T-helper 1 cell treated with Interleukin-12 subunit alpha and Interleukin-12 subunit beta and Interleukin-4 antibody, amounts not matched to agents 30 μg/mL and 1 μg/mL, for 36 hours (primary cell): Measurements from ENCODE around the gene SSBP3.

Experiments used
- H3K27ac Mint-ChIP-seq: one replicate; pipeline ENCODE4 v1.8.0; 2021; ENCODE audit warnings: mild to moderate bottlenecking, mixed read lengths
- H3K27me3 Mint-ChIP-seq: one replicate; pipeline ENCODE4 v1.8.0; 2021; ENCODE audit warnings: low read depth, mixed read lengths
- H3K36me3 Mint-ChIP-seq: one replicate; pipeline ENCODE4 v1.8.0; 2021; ENCODE audit warnings: low read depth, mixed read lengths
- H3K4me1 Mint-ChIP-seq: one replicate; pipeline ENCODE4 v1.8.0; 2021; ENCODE audit warnings: low read depth, mixed read lengths
- H3K4me3 Mint-ChIP-seq: one replicate; pipeline ENCODE4 v1.8.0; 2021; ENCODE audit warnings: mild to moderate bottlenecking, moderate library complexity, mixed read lengths
- H3K9me3 Mint-ChIP-seq: one replicate; pipeline ENCODE4 v1.8.0; 2021; ENCODE audit warnings: mixed read lengths

The SSBP3 gene

DNA sequence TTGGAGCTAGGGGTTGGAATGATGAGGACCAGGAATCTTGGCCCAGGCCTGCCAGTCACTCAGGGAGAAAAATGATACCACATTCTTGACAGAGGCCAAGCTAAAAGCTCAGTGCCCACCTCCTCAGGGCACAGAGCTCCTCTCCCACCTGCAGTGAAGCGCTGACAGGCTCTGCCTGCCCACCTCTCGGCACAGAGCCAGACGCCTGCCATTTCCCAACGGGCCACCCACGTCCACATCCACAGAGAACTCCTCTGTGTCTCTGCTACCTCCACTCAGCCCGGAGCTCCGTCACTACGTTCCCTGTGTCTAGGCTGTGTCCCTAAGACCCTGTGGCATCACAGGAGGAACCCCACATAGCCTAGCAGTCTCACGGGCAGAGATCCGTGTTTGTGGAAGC, 145.4 kb downstream of the SSBP3 start:
- Mint-ChIP-seq H3K4me1 (peaks cover 26% of the 10 kb centered on the region), H3K9me3 (no peaks in the 10 kb centered on the region), H3K36me3 (peaks cover 23% of the 10 kb centered on the region), H3K4me3 (no peak overlapping the region), H3K27ac (no peak overlapping the region), H3K27me3 (no peaks in the 10 kb centered on the region)

DNA sequence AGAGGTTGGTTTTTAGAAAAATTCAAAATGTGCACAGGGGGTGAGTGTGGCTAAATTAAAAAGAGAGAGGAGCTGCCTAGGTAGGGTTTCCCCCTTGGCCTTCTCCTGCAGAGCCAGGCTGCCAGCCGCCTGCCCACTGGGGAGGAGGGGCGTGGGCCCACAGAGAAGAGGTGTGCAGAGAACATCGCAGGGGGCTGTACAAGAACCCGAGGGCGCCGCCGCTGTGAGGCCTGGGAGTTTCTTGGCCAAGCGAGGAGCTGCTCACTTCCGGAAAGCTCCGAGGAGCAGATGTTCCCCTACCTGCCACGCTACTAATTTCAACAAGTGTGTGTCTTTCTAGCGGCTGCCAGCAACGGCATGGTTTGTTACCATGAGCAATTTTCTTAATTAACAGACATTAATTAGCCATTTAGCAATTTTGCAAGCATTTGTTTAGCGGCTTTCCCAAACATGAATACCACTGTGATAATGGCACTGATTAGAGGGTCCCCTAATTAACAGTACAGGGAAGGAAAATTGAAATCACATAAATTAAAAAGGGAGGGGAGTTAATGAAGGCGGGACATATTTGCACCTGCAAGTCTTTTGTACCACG, 146.6 kb downstream of the SSBP3 start:
- no peak overlapping the region for H3K27ac Mint-ChIP-seq
- H3K36me3 Mint-ChIP-seq = peaks cover 20% of the 10 kb centered on the region
- H3K4me1 Mint-ChIP-seq = peaks cover 22% of the 10 kb centered on the region
- H3K9me3 Mint-ChIP-seq = no peaks in the 10 kb centered on the region
- no peak overlapping the region for H3K4me3 Mint-ChIP-seq
- no peaks in the 10 kb centered on the region for H3K27me3 Mint-ChIP-seq

GRCh38 chr1:54257876-54258275, 148.3 kb downstream of the SSBP3 start:
- H3K27ac Mint-ChIP-seq = no peak overlapping the region
- peaks cover 10% of the 10 kb centered on the region for H3K4me1 Mint-ChIP-seq
- no peaks in the 10 kb centered on the region for H3K9me3 Mint-ChIP-seq
- peaks cover 16% of the 10 kb centered on the region for H3K36me3 Mint-ChIP-seq
- no peaks in the 10 kb centered on the region for H3K27me3 Mint-ChIP-seq
- H3K4me3 Mint-ChIP-seq = no peak overlapping the region

- Mint-ChIP-seq H3K4me3 (no peak overlapping the region), H3K27me3 (no peaks in the 10 kb centered on the region), H3K9me3 (no peaks in the 10 kb centered on the region), H3K4me1 (peaks cover 9% of the 10 kb centered on the region), H3K36me3 (peaks cover 17% of the 10 kb centered on the region), H3K27ac (peak overlapping the region; percentile 3)
Measured at GRCh38 chr1:54257346-54257620, 148.9 kb downstream of the SSBP3 start.

DNA sequence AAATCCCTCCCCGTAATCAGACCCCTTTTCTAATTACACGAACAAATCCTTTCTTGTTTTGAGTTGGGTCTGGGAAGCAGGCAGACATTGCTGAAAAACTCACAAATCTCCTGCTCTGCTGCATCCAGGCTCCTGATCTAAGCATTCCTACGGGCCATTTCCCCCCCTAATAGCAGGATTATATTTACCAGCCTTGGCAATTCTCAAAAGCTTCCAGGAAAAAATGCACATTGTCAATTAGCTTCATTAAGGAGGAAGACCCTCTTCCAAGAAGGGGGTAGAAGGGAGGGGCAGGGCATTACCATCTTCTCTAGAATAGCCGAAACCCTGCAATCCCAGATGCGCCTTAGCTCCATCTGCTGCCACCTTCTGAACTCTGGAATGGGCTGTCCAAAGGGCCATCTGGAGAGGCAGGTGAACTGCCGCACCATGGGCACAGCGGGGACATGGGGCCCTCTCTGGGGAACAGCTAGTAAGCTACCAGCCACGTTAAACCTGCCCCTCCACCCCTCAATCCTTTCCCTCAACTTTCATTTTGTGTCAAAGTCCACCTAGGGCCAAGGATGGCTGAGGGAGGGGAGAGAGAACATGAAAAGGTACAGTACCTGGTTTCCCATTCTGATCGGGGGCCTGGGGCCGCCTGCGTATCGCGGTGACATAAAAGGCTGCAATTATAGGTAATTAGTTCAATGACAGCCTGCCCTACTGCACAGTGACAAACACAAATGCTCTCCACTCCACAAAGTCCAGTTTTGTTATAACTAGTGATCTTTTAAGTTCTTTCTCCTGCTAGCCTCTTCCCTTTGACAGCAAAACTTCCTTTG, 149.5 kb downstream of the SSBP3 start:
- Mint-ChIP-seq H3K4me1 (peaks cover 9% of the 10 kb centered on the region), H3K36me3 (peaks cover 17% of the 10 kb centered on the region), H3K27ac (peak overlapping the region; percentile 3), H3K9me3 (no peaks in the 10 kb centered on the region), H3K4me3 (no peak overlapping the region), H3K27me3 (no peaks in the 10 kb centered on the region)

GRCh38 chr1:54255026-54255702, 151.0 kb downstream of the SSBP3 start:
- peaks cover 9% of the 10 kb centered on the region for H3K4me1 Mint-ChIP-seq
- no peak overlapping the region for H3K27ac Mint-ChIP-seq
- H3K4me3 Mint-ChIP-seq = no peak overlapping the region
- H3K36me3 Mint-ChIP-seq = peaks cover 12% of the 10 kb centered on the region
- H3K9me3 Mint-ChIP-seq = no peaks in the 10 kb centered on the region
- no peaks in the 10 kb centered on the region for H3K27me3 Mint-ChIP-seq

DNA sequence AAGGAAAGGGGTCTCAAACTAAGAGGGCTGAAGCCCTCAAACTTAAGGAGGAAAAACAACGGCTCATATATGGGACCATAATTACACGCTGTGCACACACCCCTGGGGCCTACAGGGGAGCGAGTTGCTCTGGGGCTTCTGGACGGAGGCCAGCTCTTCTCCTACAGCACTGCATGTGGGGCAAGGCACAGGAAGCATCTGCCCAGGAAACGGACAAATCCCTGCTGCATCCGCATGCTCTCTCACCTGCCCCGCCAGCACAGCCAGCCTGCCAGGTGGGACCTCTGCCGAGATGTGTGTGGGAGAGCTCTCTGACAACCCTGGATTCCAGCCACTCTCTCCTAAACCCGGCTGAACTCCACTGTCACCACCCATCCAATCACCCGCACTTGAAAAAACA, 152.1 kb downstream of the SSBP3 start:
- Mint-ChIP-seq H3K27ac (no peak overlapping the region), H3K4me1 (peaks cover 11% of the 10 kb centered on the region), H3K27me3 (no peaks in the 10 kb centered on the region), H3K9me3 (no peaks in the 10 kb centered on the region), H3K4me3 (no peak overlapping the region), H3K36me3 (peaks cover 14% of the 10 kb centered on the region)

- H3K27me3 Mint-ChIP-seq = no peaks in the 10 kb centered on the region
- peaks cover 14% of the 10 kb centered on the region for H3K36me3 Mint-ChIP-seq
- H3K27ac Mint-ChIP-seq = no peak overlapping the region
Measured at GRCh38 chr1:54253480-54253879, 152.7 kb downstream of the SSBP3 start.

GRCh38 chr1:54252371-54252936, 153.7 kb downstream of the SSBP3 start:
- Mint-ChIP-seq H3K27ac (no peak overlapping the region), H3K36me3 (peaks cover 12% of the 10 kb centered on the region), H3K9me3 (no peaks in the 10 kb centered on the region), H3K4me1 (peaks cover 10% of the 10 kb centered on the region), H3K27me3 (no peaks in the 10 kb centered on the region), H3K4me3 (no peak overlapping the region)

More at GRCh38 chr1:54253480-54253879, 152.7 kb downstream of the SSBP3 start:
- H3K4me1 Mint-ChIP-seq = peaks cover 13% of the 10 kb centered on the region
- H3K4me3 Mint-ChIP-seq = no peak overlapping the region
- no peaks in the 10 kb centered on the region for H3K9me3 Mint-ChIP-seq

GRCh38 chr1:54250670-54251069, 155.5 kb downstream of the SSBP3 start:
- Mint-ChIP-seq H3K27me3 (no peaks in the 10 kb centered on the region), H3K36me3 (peaks cover 5% of the 10 kb centered on the region), H3K27ac (no peak overlapping the region), H3K9me3 (no peaks in the 10 kb centered on the region), H3K4me1 (peaks cover 4% of the 10 kb centered on the region), H3K4me3 (no peak overlapping the region)

- no peak overlapping the region for H3K4me3 Mint-ChIP-seq
- no peak overlapping the region for H3K27ac Mint-ChIP-seq
- H3K36me3 Mint-ChIP-seq = peaks cover 5% of the 10 kb centered on the region
- peaks cover 4% of the 10 kb centered on the region for H3K4me1 Mint-ChIP-seq
- no peaks in the 10 kb centered on the region for H3K27me3 Mint-ChIP-seq
- H3K9me3 Mint-ChIP-seq = no peaks in the 10 kb centered on the region
Measured at GRCh38 chr1:54249819-54250435, 156.3 kb downstream of the SSBP3 start.

DNA sequence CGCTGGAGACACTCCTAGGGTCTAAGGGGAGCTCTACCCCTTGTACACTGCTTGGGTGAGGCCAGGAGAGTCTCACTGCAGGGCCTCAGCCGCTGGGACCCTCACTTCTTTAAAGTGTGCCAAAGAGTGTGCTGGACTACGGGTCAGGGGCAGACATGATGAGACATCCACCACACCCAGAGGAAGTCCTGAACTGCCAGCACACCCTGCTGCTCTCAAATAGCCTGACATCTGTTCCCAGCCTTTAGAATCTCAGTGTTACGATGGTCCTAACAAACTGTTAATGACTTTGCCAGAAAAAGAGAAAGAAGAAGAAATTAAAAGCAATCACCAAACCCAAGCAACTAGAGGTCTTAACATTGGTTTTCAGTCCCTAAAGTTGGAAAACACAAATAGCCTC, 157.2 kb downstream of the SSBP3 start:
- H3K27ac Mint-ChIP-seq = peak overlapping the region; percentile 80
- no peak overlapping the region for H3K4me3 Mint-ChIP-seq
- peaks cover 5% of the 10 kb centered on the region for H3K36me3 Mint-ChIP-seq
- no peaks in the 10 kb centered on the region for H3K9me3 Mint-ChIP-seq
- H3K27me3 Mint-ChIP-seq = no peaks in the 10 kb centered on the region
- peaks cover 4% of the 10 kb centered on the region for H3K4me1 Mint-ChIP-seq

DNA sequence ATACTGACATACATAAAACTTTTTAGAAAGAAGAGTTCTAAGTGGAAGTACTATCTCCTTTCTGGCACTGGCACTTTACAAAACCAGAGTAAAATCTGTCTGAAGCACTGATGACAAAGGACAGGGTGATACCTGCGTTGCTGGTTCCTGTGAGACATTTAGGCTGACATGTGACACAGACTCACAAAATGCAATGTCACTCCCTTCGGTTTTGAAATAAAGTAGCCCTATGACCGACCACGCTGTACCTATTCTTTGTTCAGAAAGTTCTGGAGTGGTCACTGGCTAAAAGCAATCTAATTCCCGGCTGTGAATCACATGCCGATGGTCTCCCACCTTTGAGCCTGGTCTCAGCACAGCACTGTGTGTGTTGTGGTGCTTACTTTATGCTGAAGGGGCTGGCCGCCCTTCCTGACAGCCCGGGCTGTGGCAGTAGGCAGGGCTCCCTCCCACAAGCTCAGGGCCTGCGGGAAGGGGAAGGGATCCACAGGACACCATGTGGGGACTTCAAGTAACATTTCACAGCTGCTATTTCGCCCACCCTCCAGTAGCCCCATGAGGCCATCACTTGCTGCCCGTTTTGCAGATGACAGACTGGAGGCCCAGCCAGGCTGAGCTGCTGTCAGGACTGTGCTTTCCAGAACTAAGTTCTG, 158.2 kb downstream of the SSBP3 start:
- Mint-ChIP-seq H3K4me1 (peaks cover 5% of the 10 kb centered on the region), H3K36me3 (peaks cover 8% of the 10 kb centered on the region), H3K27me3 (no peaks in the 10 kb centered on the region), H3K4me3 (no peak overlapping the region), H3K9me3 (no peaks in the 10 kb centered on the region), H3K27ac (no peak overlapping the region)

DNA sequence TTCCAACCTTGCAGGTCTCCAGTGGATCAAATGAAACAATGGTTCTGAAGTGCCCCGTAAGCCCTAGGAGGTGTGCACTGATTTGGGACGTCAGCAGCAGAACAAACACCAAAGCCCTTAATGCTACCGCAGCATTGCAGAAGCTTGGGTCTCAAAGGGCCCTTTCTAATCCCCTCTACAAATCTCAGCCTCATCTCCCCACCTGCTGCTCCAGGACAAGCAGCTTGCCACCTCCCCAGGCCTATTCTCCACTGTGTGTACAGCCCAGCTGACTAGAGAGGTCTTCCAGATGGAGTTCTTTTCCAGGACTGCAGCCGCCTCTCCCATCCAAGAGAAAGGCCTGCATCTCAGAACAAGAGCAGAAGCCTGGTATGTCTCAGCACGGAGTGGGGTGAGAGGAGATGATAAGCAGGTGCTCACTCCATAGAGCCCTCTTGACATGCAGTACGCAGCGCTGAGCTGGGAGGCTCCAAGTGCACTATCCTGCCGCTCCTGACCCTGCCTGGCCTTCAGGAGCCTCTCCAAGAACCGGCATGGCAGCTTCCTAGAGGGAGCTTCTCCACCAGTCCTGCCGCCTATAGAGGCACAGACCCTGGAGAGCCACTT, 160.0 kb downstream of the SSBP3 start:
- Mint-ChIP-seq H3K9me3 (no peaks in the 10 kb centered on the region), H3K27ac (no peak overlapping the region), H3K27me3 (no peaks in the 10 kb centered on the region), H3K4me1 (peaks cover 6% of the 10 kb centered on the region), H3K36me3 (peaks cover 13% of the 10 kb centered on the region), H3K4me3 (no peak overlapping the region)
